K562 (cell line): ENCODE data around the gene FGG. TPM values are rescaled to one million over a fixed set of nuclear protein-coding genes. Genes with fewer than 3 reads are reported as not detected.

Experiments used
- AFF1 ChIP-seq, 2 experiments: fragments of 450-650 bp; IDR thresholded peaks; 2 replicates each; pipeline ENCODE4 v1.6.1; 2018; ENCODE audit warnings: mild to moderate bottlenecking in 2 of 2, low read depth in 1 of 2; ENCODE audit not compliant: partially characterized antibody in 2 of 2
- BCL6 ChIP-seq: fragments of 250-450 bp; sonication (Bioruptor Pico); IDR thresholded peaks from 2 replicates; pipeline ENCODE4 v1.4.0; 2020
- DEAF1 ChIP-seq: fragments of 450-650 bp; formaldehyde crosslinking; IDR thresholded peaks from 2 replicates; pipeline ENCODE4 v1.4.0; 2020; ENCODE audit warnings: mild to moderate bottlenecking, moderate library complexity
- ELK1 ChIP-seq: sonication (generic); formaldehyde crosslinking; IDR thresholded peaks from 2 replicates; pipeline ENCODE4 v1.8.1; 2022; ENCODE audit warnings: missing genetic modification reagents
- ETV1 ChIP-seq: fragments of 450-650 bp; conservative IDR thresholded peaks from 2 replicates; pipeline ENCODE4 v1.6.1; 2016; ENCODE audit warnings: missing genetic modification characterization, control low read depth, low read depth, missing compliant biosample characterization
- FOXA3 ChIP-seq, 2 experiments: fragments of 450-650 bp in 1 of 2; sonication (generic) in 1 of 2; formaldehyde crosslinking; IDR thresholded peaks in 1 of 2; conservative IDR thresholded peaks in 1 of 2; 2 replicates each; pipeline versions ENCODE4 v1.4.0 to v1.8.0; 2020 to 2022; ENCODE audit warnings: mild to moderate bottlenecking in 2 of 2, missing genetic modification reagents in 1 of 2
- MAFF ChIP-seq: IDR thresholded peaks from 2 replicates; pipeline ENCODE4 v1.6.1; 2012; ENCODE audit warnings: low read length, improper control_type of control experiment
- NEUROD1 ChIP-seq: fragments of 150-350 bp; IDR thresholded peaks from 2 replicates; pipeline ENCODE4 v1.6.1; 2014; ENCODE audit warnings: borderline replicate concordance, low read length, low read depth; ENCODE audit not compliant: partially characterized antibody
- PATZ1 ChIP-seq: fragments of 250-450 bp; sonication (Bioruptor Pico); IDR thresholded peaks from 2 replicates; pipeline ENCODE4 v1.5.0; 2020; ENCODE audit warnings: mild to moderate bottlenecking, borderline replicate concordance
- polyA plus RNA-seq, 8 experiments: library from polyadenylated mRNA; depleted of rRNA in 4 of 8; stranded (reverse) in 5 of 8; unstranded in 3 of 8; fragments of >200 nt; fragmentation: Nextera tagmentation in 2 of 8; fragmentation: Illumina TruSeq in 1 of 8; extraction: Ambion mirVana in 2 of 8; extraction: Trizol in 1 of 8; gene quantifications; 2 replicates each; pipeline versions ENCODE4 v1.2.1 to v1.2.3, GENCODE V29; 2011 to 2014; ENCODE audit warnings: inconsistent platforms in 1 of 8, missing spikeins in 1 of 8
- total RNA-seq, 7 experiments: library from RNA; depleted of rRNA in 6 of 7; stranded (reverse); fragments of >200 nt in 6 of 7; fragmentation: Illumina TruSeq in 2 of 7; extraction: Trizol in 2 of 7; gene quantifications; 2 replicates each; pipeline versions ENCODE4 v1.2.1 to v1.2.3, GENCODE V29; 2011 to 2021; ENCODE audit warnings: low replicate concordance in 1 of 7

The FGG gene
- total and polyA plus RNA-seq, 9 of the 15 experiments (the other 6 are each of a cell fraction or from before 2014, with no cell fraction given), result 0.08 to 2.2 (median 0.33) TPM; not detected in 2

GRCh38 chr4:154573190-154573870, 39.1 kb downstream of the FGG start (continued):
- TF ChIP-seq AFF1 (IDR thresholded peaks at IDR 0.05; ENCODE audit: low read depth in 1 of 2, partially characterized antibody in 2 of 2) (no peak), NEUROD1 (no peak), ELK1 (CRISPR knock-in tag) (no peak), MAFF (no peak), PATZ1 (CRISPR knock-in tag) (no peak), DEAF1 (no peak), ETV1 (tag) (no peak), FOXA3 (CRISPR knock-in tag; conservative IDR thresholded peaks at IDR 0.05 in 1 of 2, IDR thresholded peaks at IDR 0.05 in 1 of 2) (no peak), BCL6 (CRISPR knock-in tag) (no peak)
- TF ChIP-seq, all 486 proteins: peak for 0
